ENCODE measurements around the gene RASSF6. TPM values are rescaled to one million over a fixed set of nuclear protein-coding genes. Genes with fewer than 3 reads are reported as not detected.

RASSF6 gene
- total RNA-seq: not detected in 2 replicates

GRCh38 chr4:73620115-73620792, at the start of gene RASSF6:
Gene RASSF6, minus strand, starts transcription at chr4:73620436. Its CDS starts 8,641 bp downstream, at chr4:73611795.

Other genes starting within 250 kb of the RASSF6 start
- gene ALB, start 216.1 kb downstream of the RASSF6 start, total RNA-seq: not detected in 2 replicates
- gene AFP, start 184.2 kb downstream of the RASSF6 start, total RNA-seq: not detected in 2 replicates
- not detected in 2 replicates for gene AFM, start 138.7 kb downstream of the RASSF6 start, total RNA-seq
- 247 and 254 TPM in 2 replicates for gene CXCL8, start 120.1 kb upstream of the RASSF6 start, total RNA-seq
- 0.67 and 1.5 TPM in 2 replicates for gene CXCL6, start 216.2 kb upstream of the RASSF6 start, total RNA-seq
- gene PF4V1, start 232.9 kb upstream of the RASSF6 start, total RNA-seq: not detected in 2 replicates
- 141 and 147 TPM in 2 replicates for gene CXCL1, start 249.0 kb upstream of the RASSF6 start, total RNA-seq